DMS53 treated with DMSO at 0.1 percent for 48 hours (cell line): Measurements from ENCODE around the gene NFIX.

Experiments
- DNase-seq: peaks from one replicate; lab custom pipeline; 2025; ENCODE audit not compliant: unreplicated experiment; lab: John Stamatoyannopoulos, UW

The NFIX gene

DNA sequence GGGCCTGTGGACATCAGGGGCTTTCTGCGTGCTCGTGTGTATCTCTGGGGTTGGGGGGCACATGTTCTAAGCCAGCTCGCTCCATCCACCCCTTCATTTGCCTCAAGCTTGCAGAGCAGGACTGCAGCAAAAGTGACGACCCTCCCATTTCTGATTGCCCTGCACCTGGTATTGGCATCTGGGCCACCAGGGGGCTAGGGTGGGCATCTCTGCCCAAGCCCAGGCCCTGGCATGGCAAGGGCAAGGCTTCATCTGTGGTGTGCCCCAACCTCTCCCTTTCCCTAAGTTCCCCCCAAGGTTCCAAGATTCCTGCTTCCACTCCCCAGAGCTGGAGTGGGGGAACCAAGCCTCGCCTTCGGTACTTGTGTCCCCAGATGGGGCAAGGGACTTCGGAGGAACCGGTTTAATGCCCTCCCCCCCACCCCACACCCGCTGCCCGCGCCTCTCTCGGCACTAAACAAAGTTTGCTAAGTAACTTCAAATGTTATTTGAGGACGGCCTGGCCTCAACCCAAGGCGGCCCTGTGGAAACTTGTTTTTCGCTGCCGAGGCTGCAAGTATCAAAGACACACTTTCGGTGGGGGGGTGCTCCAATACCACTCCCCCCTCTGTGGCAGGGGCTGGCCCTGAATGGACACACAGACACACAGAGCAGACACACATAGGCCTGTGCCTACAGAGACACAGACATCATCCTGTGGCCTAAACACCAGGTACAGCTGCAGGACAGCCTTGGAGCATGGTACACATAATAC lies 12.2 kb downstream of the NFIX start:
- DNase-seq = no peak

DNA sequence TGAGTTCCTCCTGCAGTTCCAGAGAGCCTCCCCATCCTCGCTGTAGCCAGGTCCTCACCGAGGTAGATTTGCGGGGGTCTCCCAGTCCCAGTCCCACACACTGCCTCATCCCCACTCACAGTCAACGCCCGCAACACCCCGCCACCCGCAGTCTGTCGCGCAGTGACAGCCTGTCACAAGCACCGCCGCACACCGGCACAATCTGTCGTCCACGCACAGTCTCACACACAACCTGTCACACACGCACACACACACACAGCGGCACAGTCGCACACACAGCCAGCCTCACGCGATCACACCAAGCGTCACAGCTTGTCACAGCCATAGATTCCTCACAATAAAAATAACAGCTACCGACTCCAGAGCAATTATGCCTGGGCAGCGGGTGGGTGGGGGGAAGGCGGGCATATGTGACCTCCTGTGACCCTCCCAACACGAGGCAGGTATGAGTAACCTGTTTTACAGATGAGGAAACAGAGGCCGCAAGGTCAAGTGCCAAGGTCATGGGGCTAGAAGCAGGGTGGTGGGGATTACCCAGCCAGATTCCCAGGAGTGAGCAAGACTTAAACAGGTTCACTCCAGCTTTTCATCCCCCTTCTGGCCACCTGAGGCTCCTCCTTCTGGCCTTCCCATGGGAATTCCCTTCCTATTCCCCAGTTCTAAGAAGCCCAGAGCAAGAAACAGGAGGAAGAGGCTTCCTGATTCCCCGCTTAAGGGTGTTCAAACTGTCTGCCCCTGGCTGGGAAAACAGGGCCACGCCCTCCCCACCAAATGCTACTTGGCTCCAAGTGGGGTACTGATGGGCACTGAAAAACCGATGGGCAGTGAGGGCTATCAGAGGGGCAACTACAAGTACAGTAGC lies 13.9 kb downstream of the NFIX start:
- no peak for DNase-seq

DNA sequence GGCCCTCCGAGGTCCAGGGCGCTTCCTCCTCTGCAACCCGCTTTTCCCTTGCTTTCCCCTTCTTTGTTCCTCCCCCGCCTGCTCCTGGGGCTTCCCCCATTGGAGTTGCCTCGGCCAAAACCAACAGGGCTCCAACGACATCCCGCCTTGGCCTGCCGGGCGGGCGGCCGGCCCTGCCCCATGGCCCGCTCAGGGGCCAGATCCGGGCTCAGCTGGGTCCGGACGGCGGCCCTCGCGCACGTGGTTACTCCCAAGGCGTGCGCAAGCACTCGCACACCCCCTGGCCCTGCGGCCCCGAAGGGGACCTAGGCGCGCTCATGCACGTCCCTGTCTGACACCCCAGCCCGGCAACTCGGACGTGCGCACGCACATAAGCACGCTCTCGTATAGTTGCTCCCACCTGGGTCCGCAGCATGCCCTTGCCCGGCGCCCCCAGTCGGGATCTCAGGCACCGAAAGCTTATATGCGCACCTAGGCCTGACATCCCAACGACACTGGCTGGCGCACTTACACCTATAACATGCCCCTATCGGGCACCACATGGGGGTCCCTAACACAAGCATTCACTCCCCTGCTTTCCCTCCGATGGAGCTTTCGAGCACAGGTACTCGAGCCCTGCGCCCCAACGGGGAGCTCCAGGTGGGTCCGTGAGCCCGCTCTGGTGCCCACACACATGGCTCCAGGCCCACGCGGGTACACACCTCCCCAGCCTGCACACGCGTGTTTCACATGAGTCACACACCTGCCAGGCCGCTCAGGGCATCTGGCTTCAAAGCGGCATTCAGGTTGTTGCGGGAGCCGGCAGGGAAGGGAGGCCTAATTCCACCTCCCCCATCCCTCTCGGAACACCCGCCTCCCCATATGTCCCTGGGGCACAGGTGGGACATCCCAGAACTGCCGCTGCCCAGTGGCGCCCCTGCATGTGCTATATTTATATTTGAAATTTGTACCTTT lies 15.0 kb downstream of the NFIX start:
- no peak for DNase-seq

DNA sequence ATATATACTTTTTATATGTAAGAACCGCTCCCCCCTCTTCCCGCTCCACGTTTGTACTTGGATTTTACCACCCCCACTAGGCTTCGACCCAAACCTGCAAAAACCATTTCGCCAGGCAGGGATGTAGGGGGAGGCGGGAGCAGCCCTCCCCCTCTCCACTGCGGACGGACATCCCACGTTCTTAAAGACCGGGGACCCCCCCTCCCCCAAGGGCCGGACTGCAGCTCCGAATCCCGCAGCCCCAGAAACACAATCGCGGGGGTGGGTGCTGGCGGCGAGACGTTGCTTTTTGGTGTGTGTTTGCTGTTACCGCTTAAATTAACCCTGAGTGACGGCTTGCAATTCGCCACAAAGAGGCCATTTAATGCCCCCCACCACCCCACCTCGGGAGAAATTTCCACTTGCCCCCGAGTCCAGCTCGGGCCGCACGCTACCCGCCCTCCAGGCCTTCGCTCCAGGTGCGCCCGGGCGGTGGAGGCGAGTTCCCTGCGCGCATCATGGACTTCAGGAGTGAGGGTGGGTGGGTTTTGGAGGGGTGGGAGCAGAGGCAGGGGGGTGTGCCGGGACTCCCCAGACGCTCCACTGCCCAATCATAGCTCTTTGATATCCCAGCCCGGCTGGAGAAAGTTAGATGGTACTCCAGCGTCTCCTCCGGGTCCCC lies 15.8 kb downstream of the NFIX start:
- DNase-seq = no peak

DNA sequence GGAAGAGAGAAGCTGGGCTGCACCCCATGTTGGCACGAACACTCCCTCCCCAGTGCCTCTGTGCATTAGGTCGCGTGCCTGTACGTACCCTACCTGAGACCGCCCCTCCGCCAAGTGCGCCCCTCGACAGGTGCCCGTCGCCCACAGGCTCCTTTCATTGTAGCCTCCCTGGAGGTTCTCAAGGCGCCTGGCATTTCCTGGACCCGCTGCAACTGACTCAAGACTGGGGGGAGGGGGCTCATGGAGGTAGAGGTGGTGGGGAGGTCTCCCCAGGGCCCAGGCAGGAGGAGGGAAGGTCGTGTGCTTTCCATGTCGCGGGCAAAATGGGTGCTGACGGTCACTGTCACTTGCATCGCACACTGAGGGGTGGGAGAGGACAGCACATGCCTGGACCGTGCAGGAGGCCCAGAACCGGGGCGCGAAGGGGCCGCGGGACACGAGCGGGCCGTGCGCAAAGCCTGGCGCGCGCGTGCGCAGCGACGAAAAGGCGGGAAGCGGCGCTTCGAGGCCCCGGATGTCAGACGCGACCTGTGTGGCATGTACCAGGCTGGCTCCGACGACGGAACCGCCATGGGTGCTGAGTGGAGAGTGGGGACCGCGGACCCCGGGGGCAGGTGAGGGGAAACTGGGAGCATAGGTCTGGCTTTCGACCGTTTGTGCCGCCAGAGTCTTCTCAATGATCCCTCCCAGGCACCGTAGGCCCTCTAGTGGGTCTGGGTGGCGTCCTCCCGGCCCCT lies 16.5 kb downstream of the NFIX start:
- no peak for DNase-seq

DNA sequence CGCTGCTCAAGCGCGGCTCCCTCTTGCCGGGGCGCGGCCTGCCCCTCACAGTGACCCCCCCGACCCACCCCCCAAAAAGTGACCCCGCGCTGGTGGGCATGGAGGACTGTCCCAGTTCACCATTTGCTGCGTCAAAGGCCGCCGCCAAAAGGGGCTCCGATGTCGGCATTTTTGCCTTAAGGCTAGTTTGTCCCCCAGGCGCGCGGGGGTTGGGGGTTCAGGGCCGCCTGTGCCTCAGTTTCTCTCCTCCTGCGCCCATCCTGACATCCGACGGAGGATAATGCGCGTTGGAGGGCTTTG lies 17.1 kb downstream of the NFIX start:
- DNase-seq = no peak

DNA sequence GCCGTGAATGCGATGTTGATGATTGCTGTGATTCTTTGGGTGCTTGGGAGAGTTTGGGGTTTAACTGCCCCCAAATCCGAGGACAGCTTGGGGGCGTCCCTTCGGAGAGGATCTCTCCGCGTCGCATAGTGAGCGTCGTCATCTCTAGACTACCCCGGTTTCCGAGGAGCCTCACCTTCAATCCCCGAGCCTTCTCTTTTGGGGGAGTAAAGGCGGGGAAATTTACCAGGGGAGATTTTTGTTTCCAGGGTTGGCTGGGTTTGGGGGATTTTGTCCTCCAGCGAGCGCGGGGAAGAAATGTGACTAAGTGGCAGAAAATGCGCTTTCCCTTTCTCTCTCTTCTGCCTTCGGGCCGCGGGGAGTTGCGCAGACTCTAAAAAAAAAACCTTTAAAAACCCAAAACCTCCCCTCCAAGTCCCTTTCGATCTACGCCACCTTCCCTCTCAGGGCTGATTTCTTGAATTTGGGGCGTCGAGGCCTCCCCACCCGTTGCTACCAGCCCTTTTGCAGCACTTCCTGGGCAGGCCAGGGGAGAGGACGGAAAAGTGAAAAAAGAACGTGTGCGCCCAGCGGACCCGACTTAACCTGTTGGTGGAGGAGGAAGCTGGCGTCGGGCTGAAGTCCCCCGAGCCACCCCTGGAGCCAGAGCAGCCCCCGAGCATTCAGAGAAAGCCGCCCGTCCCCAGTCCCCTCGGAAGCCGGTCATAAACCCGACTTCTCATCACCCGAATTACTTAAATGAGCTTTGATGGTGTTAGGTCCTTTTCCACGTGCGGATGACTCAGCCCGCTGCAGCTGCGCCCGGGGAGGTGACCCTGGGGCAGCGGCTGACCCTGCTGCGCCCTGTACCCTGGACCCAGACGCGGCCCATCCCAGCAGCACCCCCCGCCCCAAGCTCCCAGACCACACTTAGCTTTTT lies 17.7 kb downstream of the NFIX start:
- DNase-seq = no peak

DNA sequence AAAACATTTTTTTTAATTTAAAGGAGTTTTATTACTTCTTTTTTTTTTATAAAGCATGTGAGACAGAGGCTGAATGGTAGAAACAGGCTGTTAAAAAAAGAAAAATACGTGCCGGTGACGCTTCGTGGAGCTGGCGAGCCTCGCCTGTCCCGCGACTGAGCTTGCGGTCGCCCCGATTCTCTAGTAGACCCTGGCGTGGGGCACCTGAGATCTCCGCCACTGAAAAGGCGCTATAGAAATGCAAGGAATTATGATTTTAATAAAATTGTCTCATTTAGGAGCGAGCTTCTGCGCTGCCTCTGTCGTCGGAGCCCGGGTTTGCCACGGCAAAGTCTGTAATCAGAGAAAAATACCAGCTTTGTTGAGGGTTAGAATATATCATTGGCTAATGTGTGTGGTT lies 18.4 kb downstream of the NFIX start:
- no peak for DNase-seq

DNA sequence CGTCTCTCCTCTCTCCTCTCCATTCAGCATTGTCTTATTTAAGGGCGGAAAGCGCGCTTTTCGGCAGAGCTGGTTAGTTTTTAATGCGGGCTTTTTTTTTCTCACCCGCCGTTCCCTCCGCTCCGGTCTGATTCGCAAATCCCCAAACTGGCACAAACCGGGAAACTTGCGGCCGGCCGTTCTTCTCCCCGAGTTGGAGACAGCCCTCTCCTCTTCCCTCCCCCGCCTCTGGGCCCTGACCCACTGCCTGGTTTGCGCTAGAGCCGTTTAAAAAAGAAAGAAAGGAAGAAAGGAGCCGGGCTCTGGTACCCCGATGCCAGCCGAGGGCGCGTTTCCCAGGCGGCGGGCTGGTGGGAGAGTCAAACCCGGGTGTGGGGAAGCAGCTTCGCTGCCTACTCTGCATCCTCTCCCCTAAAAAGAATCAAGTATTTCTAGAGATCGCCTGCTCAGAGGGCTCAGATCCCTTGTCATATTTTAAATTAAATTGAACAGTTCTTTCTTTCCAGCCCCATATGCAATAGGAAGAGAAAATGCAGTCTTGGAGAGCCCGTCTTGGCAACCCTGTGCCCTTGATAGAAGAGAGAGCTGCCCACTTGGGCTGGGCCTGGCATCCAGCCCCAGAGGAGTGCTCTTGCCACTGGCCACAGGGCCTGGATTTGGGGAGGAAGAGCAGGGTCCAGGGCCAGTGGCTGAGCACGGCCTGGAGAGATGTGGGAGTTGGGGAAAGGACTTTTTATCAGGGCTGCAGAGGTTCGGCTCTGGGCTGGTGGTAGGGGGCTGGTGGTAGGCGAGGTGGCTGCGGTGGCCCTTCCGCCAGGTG lies 19.0 kb downstream of the NFIX start:
- no peak for DNase-seq

DNA sequence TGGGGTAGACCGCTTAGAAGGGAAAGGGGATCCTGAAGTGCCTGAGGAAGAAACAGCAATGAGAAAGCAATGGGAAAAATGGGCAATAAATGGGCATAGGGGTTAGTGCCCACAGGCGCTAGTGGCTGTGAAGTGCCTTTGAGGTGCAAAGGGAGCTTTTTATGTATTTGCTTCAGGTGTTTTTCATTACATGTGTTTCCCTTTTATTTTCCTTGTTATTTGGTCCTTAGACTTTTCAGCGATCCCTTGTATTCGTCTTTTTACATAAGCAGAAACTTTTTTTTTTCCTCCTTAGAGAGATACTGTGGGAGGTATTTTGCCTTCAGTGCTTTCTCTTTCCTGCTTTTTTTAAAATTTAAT lies 19.6 kb downstream of the NFIX start:
- DNase-seq = no peak

DNA sequence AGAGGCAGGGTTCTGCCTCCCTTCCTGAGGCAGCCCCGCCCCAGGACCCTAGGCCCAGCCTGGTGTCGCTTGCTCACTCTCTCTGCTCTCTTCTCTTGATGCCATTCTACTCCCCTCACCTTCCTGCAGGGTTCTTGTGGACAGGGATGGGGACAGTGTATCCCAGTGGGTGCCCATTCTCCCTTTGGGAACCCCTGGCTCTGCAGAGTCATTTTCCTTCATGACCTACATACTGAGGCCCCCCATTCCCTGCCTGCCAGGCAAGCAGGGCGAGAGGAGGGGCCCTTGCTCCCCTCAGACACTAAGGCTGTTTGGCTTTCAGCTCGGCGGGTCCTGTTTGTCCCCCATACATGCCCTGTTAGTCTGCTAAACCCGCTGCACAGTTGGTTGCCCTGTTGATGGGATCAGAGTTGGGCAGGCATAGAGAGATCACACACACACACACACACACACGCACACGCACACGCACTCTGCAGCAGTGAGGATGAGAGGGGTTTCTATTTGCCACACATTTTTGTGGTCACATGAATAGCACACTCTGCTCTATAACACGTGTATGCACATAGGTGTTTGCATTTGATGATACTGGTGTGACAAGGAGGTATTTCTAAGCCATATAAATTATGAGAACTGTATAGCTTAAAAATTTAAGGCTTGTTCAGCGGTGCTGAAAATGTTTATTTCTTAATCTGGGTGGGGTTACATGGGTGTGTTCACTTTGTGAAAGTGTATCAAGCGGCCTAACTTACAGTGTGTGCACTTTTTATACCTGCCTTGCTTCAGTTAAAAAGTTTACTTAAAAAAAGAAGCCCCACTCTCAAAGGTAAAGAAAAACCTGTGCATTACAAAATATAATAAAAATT lies 20.3 kb downstream of the NFIX start:
- no peak for DNase-seq

DNA sequence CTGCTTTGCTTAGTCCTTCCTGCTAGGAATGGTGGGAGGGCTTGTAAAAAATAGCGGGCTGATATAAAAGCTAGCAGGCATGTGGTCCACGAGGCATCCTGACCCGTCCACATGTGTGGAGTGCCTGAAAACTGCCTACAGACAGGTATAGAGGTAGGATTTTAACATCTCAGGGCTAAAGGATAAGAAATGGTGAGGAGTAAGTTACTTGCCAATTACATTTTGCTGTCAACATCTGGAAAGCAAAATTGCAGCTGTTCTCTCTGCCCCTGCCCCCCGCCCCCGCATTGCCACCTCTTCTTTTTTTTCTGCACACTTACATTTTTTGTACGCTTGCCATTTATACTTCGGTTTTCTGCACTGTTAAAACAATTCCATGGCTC lies 21.0 kb downstream of the NFIX start:
- DNase-seq = no peak

DNA sequence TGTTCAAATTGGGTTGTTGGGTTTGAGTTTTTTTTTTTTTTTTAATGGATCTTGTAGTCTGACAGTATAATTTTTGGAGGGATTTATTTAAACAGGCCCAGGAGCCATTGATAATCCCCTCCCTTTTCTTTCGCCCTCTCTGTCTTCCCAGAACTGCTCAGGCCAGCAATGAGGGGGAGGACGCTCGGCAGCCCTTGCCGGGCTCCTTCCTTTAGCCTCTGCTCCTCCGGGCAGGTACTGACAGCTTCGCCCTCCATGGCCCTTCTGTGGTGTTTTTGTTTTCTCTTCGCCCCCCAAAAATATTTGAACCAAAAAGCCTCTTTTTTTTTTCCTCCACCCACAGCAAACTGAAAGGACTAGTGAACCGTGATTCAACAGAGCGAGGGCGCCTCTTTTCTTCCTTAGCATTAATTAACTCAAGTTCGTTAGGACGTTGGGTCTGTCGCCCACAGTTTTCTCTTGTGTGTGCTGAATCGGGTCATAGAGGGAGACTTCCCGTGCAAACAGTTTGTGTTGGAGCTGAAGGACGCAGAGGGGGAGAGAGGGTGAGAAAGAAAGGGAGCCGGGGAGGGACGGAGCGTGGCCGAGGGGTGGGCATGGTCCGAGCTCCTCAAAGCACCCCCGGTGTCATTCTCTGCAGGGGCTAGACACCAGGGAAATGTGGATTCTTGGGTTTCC lies 21.5 kb downstream of the NFIX start:
- no peak for DNase-seq

DNA sequence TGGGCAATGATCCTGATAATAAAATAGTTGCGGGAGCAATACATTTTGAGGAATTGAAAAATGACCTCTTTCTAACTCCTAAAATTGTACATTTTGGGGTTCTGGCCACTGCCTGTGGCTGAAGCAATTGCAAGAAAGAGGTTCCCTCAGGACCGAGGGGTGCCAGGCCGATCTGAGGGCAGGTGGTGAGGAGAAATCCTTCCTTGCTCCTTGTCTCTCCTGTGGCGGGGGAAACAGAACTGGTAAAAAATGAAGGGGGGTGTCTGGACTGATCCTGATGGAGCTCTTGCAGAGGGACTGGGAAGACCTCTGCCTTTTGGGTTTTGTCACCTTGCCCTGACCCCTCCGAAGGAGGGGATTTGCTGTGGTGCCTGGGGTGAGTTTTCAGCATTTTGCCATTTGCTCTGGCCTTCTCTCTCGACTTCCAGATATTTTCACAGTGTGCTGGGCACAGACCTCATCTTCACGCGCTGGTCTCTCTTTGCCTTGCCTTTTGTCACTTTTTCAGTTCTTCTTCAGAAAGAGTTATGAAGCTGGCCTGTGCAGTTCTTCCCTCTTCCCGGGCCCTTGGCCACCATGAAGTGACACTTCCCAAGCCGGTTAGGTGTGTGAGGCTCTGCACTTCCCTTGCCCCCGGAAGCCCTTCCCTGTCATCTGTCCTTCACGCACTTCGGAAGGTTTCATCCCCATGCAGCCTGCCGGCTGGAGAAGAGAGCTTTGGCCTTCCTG lies 22.2 kb downstream of the NFIX start:
- no peak for DNase-seq

DNA sequence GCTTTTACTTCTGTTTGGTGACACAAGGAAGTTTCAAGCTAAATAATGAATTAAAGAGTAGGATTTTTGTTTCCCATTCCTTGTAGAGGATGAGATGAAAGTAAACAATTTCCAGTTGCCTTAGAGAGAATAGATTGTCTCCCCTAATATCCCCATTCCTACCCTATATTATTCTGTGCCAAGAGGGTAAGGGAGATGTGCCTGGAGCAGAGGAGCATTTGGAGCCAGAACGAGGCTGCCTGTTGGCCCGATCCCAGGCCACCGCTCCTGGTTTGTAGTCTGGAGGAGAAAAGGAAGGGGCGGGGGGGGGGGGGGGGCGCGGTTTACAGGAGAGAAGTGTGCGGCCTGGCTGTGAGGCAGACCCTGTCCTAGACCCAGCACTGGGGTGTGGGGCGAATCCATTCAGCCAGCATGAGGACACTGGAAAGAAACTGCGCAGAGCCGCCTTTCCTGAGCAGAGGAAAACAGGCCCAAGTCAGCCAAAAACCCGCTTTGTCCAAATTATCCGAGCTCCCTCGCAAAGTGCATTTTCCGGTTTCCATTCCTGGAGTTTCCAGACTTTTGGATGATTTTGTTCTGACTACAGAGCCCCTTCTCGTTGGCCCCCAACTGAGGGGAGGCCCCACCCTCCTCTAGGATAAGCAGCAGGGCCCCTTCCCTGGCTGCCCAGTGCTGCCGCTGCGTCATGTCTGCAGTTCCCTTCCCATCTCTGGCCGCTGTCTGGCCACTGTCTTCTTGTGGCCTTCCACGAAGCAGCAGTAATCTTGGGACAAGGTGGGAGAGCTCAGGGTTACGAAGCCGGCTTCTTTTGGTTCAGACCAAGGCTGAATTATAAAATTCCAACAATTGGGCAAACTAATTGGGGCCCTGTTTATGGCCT lies 23.0 kb downstream of the NFIX start:
- DNase-seq = no peak
